ENCODE measurements around the gene SMAD1. TPM values are rescaled to one million over a fixed set of nuclear protein-coding genes. Genes with fewer than 3 reads are reported as not detected.

The SMAD1 gene
- total RNA-seq, 1 experiment from 2014 or later = 21.1 TPM

GRCh38 chr4:145565328-145565727 lies 83.7 kb downstream of the SMAD1 start:
- no peak overlapping the region for H2BK120ac ChIP-seq (ENCODE audit: low read depth, low read length, poor library complexity, severe bottlenecking)
- no peaks in the 10 kb centered on the region for H3K79me1 ChIP-seq (ENCODE audit: insufficient read depth, low read depth, low read length, poor library complexity, severe bottlenecking)
- Mint-ChIP-seq H3K27me3 (ENCODE audit: low read depth) (no peaks in the 10 kb centered on the region), H3K36me3 (ENCODE audit: insufficient read depth in 1 of 3, low read depth in 3 of 3) (peaks cover 10 to 16% (median 12%) of the 10 kb centered on the region in 3 experiments), H3K9me3 (peaks cover 16 to 18% of the 10 kb centered on the region in 2 experiments), H3K27ac (no peak overlapping the region), H3K4me3 (no peak overlapping the region), H3K4me1 (peaks cover 0 to 5% of the 10 kb centered on the region in 2 experiments; a peak in 2 of 4 replicates)
- no peaks in the 10 kb centered on the region for H3K79me2 ChIP-seq (ENCODE audit: insufficient read depth, low read length)
- no peak for DNase-seq
- no peak overlapping the region for H3K4ac ChIP-seq (ENCODE audit: low read depth, low read length)
- H3T11ph ChIP-seq (ENCODE audit: low read length) = no peak overlapping the region
- no peak overlapping the region for H2BK5ac ChIP-seq (ENCODE audit: insufficient read length, low read length)
- no peaks in the 10 kb centered on the region for H4K20me1 ChIP-seq (ENCODE audit: control insufficient read depth, insufficient read depth, insufficient read length)
- no peak overlapping the region for H2BK12ac ChIP-seq (ENCODE audit: insufficient read length, low read depth, low read length)
- H3K23me2 ChIP-seq (ENCODE audit: insufficient read length, low read depth, low read length, poor library complexity, severe bottlenecking) = no peaks in the 10 kb centered on the region
- no peak overlapping the region for H3K27ac ChIP-seq (ENCODE audit: insufficient read length, low read depth, low read length)
- H4K91ac ChIP-seq (ENCODE audit: insufficient read length, low read depth, low read length) = no peak overlapping the region
- no peak overlapping the region for H2AK5ac ChIP-seq (ENCODE audit: insufficient read length, low read length)
- H3K9ac ChIP-seq (ENCODE audit: extremely low read depth, insufficient read length, low read length) = no peak overlapping the region
- TF ChIP-seq CTCF (conservative IDR thresholded peaks at IDR 0.05) = no peak
- no peaks in the 10 kb centered on the region for H3K4me1 ChIP-seq (ENCODE audit: insufficient read depth, low read length)
- H3K23ac ChIP-seq (ENCODE audit: insufficient read length, low read depth, low read length) = no peak overlapping the region
- H2BK20ac ChIP-seq (ENCODE audit: low read depth, low read length, poor library complexity, severe bottlenecking) = no peak overlapping the region
- H4K5ac ChIP-seq (ENCODE audit: insufficient read length, low read depth, low read length) = no peak overlapping the region
- no peak overlapping the region for H3K56ac ChIP-seq (ENCODE audit: insufficient read length, low read depth, low read length)
- no peak overlapping the region for H2BK15ac ChIP-seq (ENCODE audit: low read depth, low read length)
- H4K8ac ChIP-seq (replicated peaks; ENCODE audit: insufficient read length, low read depth, low read length) = no peak overlapping the region
- H3K14ac ChIP-seq (ENCODE audit: insufficient read depth, low read length) = no peak overlapping the region
- no peak overlapping the region for H3K18ac ChIP-seq (ENCODE audit: insufficient read length, low read depth, low read length)
- WGBS (ENCODE audit: extremely low coverage, insufficient read length, low lambda C conversion rate) = no CpG with 5 or more reads among the region's 1 CpG
- H2AFZ ChIP-seq (ENCODE audit: low read length) = no peak overlapping the region
- H3K4me2 ChIP-seq (ENCODE audit: insufficient read depth, insufficient read length, low read length) = no peak overlapping the region
- H3K9me3 ChIP-seq (ENCODE audit: control insufficient read depth, low read depth, low read length) = no peaks in the 10 kb centered on the region
- H3K27me3 ChIP-seq (ENCODE audit: insufficient read depth, low read length) = no peaks in the 10 kb centered on the region
